Measurements from ENCODE around the gene ERV3-1. TPM values are rescaled to one million over a fixed set of nuclear protein-coding genes. Genes with fewer than 3 reads are reported as not detected.
"Not testable (repeated sequence)": the region's sequence is repeated elsewhere in the genome, so short reads cannot be mapped to it uniquely, and the experiment has no call there.

Gene ERV3-1
- total and polyA plus RNA-seq, 2 donors (not counting 1 experiment from before 2014, with no cell fraction given): 13.7 to 30.7 TPM

DNA sequence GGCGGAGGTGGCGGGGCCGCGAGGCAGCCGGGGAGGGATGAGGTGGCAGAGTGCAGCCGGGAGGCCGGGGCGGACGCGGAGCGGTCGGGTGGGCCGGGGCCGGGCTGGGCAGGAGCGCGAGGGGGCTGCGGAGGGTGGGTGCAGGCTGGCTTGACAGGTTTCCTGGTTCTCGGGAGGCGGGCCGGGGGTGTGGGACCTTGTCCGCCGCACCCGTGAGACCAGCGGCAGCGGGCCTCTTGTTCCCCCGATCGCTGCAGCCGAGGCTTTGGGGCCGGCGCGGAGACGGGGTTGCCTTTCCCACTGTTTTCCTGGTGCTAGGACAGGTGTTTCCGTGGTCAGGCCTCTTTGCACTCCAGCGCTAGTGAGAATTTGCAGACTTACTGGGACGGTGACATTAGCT lies 32.3 kb upstream of the ERV3-1 start:
- H3K9me3 ChIP-seq (ENCODE audit: control extremely low read depth in 1 of 3, control insufficient read depth in 2 of 3, insufficient read depth in 1 of 3, low read length in 2 of 3); H3K27me3 Mint-ChIP-seq; H3K36me3 ChIP-seq (replicated peaks in 1 of 2; ENCODE audit: control extremely low read depth in 1 of 2, control insufficient read depth in 1 of 2, extremely low read depth in 1 of 2, insufficient read depth in 2 of 2, low read length in 1 of 2); H3K9me3 Mint-ChIP-seq (ENCODE audit: insufficient read depth); H3K4me1 Mint-ChIP-seq; POLR2A ChIA-PET; ATAC-seq (ENCODE audit: low read depth); H3K27me3 ChIP-seq (replicated peaks in 1 of 4; ENCODE audit: control extremely low read depth in 1 of 4, control insufficient read depth in 3 of 4, insufficient read depth in 4 of 4, low read length in 3 of 4); CTCF ChIA-PET; H4K20me1 ChIP-seq (ENCODE audit: control insufficient read depth, insufficient read depth, low read length, poor library complexity, severe bottlenecking): not testable (repeated sequence)
- Histone ChIP-seq H3K27ac (ENCODE audit: low read length in 2 of 2) (peak overlapping the region; percentile 10 to 21), H2AFZ (ENCODE audit: insufficient read depth, low read depth, low read length, poor library complexity, severe bottlenecking) (peak overlapping the region; percentile 76), H3K4me1 (ENCODE audit: control insufficient read depth in 2 of 2, insufficient read depth in 2 of 2, low read length in 2 of 2) (peaks cover 9 to 12% of the 10 kb centered on the region in 2 donors), H3K4me3 (ENCODE audit: control extremely low read depth in 1 of 5, extremely low read depth in 1 of 5, insufficient read depth in 1 of 5, low read depth in 2 of 5, low read length in 4 of 5) (peak overlapping the region; percentile 34 to 76 (median 68)), H3K9ac (ENCODE audit: low read length) (peak overlapping the region; percentile 75), H3K79me2 (ENCODE audit: control insufficient read depth, insufficient read depth, low read length) (peaks cover 21% of the 10 kb centered on the region), H3K4me2 (replicated peaks; ENCODE audit: low read depth, low read length, poor library complexity, severe bottlenecking) (peak overlapping the region; percentile 72)
- intact Hi-C loops (cut with micrococcal nuclease): loop anchor here (1.0 to 5.0 kb wide), 3 partner anchors 32 to 371 kb away; partner anchors contain the start of genes ERV3-1, ZNF107 and ZNF273
- Mint-ChIP-seq H3K4me3 (peak overlapping the region; percentile 87), H3K27ac (peak overlapping the region; percentile 72)
- WGBS (ENCODE audit: insufficient coverage): under 1% methylated on average over 34 of the region's 35 CpGs
- peak; percentile 53 for DNase-seq

DNA sequence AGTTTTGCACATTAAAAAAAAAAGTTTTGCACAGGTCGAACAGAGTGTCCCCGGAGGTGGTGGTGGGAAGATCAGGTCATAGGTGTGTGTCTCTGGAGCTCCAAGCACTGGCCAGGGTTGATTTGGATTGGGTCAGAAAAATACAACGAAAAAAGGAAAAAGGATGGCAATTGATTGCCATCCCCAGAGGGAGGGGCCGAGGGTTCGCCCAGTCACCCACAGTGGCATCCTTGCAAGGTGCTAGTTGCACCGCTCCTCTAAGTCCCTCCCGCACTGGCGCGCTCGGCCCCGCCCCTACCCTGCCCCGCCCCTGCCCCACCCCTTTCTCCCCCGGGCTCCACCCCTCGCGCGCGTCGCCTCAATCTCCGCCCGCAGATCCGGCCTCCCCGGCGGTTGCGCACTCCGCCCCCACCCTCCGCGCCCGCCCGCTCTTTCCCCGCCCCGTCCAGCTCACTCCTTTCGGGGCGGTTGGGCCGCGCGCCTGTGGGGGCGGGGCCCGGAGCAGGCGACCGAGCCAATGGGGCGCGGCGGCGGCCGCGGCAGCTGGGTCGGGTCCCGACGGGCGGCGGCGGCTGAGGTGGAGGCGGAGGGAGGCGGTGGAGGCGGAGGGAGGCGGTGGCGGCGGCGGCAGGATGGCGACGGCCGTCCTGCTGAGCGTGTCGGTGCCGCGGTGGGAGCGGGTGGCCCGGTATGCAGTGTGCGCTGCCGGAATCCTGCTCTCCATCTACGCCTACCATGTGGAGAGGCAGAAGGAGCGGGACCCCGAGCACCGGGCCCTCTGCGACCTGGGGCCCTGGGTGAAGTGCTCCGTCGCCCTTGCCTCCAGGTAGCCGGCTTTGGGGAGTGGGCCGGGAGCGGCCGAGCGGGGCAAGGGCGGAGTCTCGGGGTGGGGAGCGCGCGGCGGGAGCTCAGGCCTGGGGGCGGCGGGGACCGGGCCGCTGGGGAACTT lies 31.5 kb upstream of the ERV3-1 start:
- peak overlapping the region; percentile 76 to 79 for H3K27ac ChIP-seq (ENCODE audit: low read length in 2 of 2)
- intact Hi-C loops (cut with micrococcal nuclease): loop anchor here (1.0 to 5.0 kb wide), 3 partner anchors 32 to 371 kb away; partner anchors contain the start of genes ERV3-1, ZNF107 and ZNF273
- no peaks in the 10 kb centered on the region for H3K27me3 Mint-ChIP-seq
- peak overlapping the region; percentile 76 for H2AFZ ChIP-seq (ENCODE audit: insufficient read depth, low read depth, low read length, poor library complexity, severe bottlenecking)
- ChIA-PET POLR2A (interaction anchor here (0.6 to 1.0 kb wide), 2 partner anchors 43 to 336 kb away, joined by 3 to 4 read pairs; no protein-coding TSS in a partner anchor), CTCF (no interaction called here)
- peak overlapping the region; percentile 75 for H3K9ac ChIP-seq (ENCODE audit: low read length)
- peaks cover 8% of the 10 kb centered on the region for H3K4me1 Mint-ChIP-seq
- WGBS (ENCODE audit: insufficient coverage): 2% methylated on average over 70 of the region's 92 CpGs
- peaks cover 0 to 7% (median 0%) of the 10 kb centered on the region in 3 donors for H3K9me3 ChIP-seq (ENCODE audit: control extremely low read depth in 1 of 3, control insufficient read depth in 2 of 3, insufficient read depth in 1 of 3, low read length in 2 of 3)
- peak overlapping the region; percentile 70 for H3K4me3 Mint-ChIP-seq
- no peaks in the 10 kb centered on the region for H4K20me1 ChIP-seq (ENCODE audit: control insufficient read depth, insufficient read depth, low read length, poor library complexity, severe bottlenecking)
- peak overlapping the region; percentile 72 for H3K4me2 ChIP-seq (replicated peaks; ENCODE audit: low read depth, low read length, poor library complexity, severe bottlenecking)
- no peaks in the 10 kb centered on the region for H3K9me3 Mint-ChIP-seq (ENCODE audit: insufficient read depth)
- TF ChIP-seq EZH2 (IDR thresholded peaks at IDR 0.05; ENCODE audit: borderline replicate concordance, insufficient read depth, low read depth, low read length, poor library complexity, severe bottlenecking): no peak
- TF ChIP-seq, protein P1, sequence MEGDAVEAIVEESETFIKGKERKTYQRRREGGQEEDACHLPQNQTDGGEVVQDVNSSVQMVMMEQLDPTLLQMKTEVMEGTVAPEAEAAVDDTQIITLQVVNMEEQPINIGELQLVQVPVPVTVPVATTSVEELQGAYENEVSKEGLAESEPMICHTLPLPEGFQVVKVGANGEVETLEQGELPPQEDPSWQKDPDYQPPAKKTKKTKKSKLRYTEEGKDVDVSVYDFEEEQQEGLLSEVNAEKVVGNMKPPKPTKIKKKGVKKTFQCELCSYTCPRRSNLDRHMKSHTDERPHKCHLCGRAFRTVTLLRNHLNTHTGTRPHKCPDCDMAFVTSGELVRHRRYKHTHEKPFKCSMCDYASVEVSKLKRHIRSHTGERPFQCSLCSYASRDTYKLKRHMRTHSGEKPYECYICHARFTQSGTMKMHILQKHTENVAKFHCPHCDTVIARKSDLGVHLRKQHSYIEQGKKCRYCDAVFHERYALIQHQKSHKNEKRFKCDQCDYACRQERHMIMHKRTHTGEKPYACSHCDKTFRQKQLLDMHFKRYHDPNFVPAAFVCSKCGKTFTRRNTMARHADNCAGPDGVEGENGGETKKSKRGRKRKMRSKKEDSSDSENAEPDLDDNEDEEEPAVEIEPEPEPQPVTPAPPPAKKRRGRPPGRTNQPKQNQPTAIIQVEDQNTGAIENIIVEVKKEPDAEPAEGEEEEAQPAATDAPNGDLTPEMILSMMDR (IDR thresholded peaks at IDR 0.05): no peak
- peaks cover 9 to 12% of the 10 kb centered on the region in 2 donors for H3K4me1 ChIP-seq (ENCODE audit: control insufficient read depth in 2 of 2, insufficient read depth in 2 of 2, low read length in 2 of 2)
- H3K4me3 ChIP-seq (ENCODE audit: control extremely low read depth in 1 of 5, extremely low read depth in 1 of 5, insufficient read depth in 1 of 5, low read depth in 2 of 5, low read length in 4 of 5): peak overlapping the region in 4 of 5 experiments; percentile 65 to 76 (median 70)
- H3K36me3 ChIP-seq (replicated peaks in 1 of 2; ENCODE audit: control extremely low read depth in 1 of 2, control insufficient read depth in 1 of 2, extremely low read depth in 1 of 2, insufficient read depth in 2 of 2, low read length in 1 of 2): no peaks in the 10 kb centered on the region
- peak overlapping the region; percentile 72 for H3K27ac Mint-ChIP-seq
- peaks cover 19% of the 10 kb centered on the region for H3K79me2 ChIP-seq (ENCODE audit: control insufficient read depth, insufficient read depth, low read length)
- DNase-seq: peak; percentile 97
- peak; percentile 91 for ATAC-seq (ENCODE audit: low read depth)
- H3K27me3 ChIP-seq (replicated peaks in 1 of 4; ENCODE audit: control extremely low read depth in 1 of 4, control insufficient read depth in 3 of 4, insufficient read depth in 4 of 4, low read length in 3 of 4): no peaks in the 10 kb centered on the region

DNA sequence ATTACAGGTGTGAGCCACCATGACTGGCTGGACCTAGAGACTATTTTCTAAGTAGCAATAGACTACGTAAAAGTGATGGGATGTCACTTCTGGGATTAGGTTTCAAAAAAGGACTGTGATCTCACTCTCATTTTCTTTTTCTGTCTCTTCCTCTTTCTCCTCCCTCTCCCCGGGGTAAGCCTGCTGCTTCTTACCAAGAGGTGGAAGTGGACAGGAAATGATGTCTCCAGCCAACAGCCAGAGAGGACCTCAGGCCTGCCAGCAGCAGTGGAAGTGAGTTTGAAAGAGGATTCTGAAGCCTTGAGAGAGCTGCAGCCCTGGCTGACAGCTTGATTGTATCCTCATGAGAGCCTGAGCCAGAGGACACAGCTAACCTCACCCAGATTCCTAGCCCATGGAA lies 30.0 kb upstream of the ERV3-1 start:
- H3K27me3 Mint-ChIP-seq, H3K27ac Mint-ChIP-seq, CTCF ChIA-PET: not testable (repeated sequence)

More for the DNA sequence above, 30.0 kb upstream of the ERV3-1 start:
- not testable (repeated sequence) for H4K20me1 ChIP-seq (ENCODE audit: control insufficient read depth, insufficient read depth, low read length, poor library complexity, severe bottlenecking); H3K36me3 ChIP-seq (replicated peaks in 1 of 2; ENCODE audit: control extremely low read depth in 1 of 2, control insufficient read depth in 1 of 2, extremely low read depth in 1 of 2, insufficient read depth in 2 of 2, low read length in 1 of 2); H3K9me3 ChIP-seq (ENCODE audit: control extremely low read depth in 1 of 3, control insufficient read depth in 2 of 3, insufficient read depth in 1 of 3, low read length in 2 of 3); H3K4me2 ChIP-seq (replicated peaks; ENCODE audit: low read depth, low read length, poor library complexity, severe bottlenecking); H2AFZ ChIP-seq (ENCODE audit: insufficient read depth, low read depth, low read length, poor library complexity, severe bottlenecking); H3K9ac ChIP-seq (ENCODE audit: low read length); H3K9me3 Mint-ChIP-seq (ENCODE audit: insufficient read depth); H3K4me1 Mint-ChIP-seq; H3K4me3 Mint-ChIP-seq; H3K27me3 ChIP-seq (replicated peaks in 1 of 4; ENCODE audit: control extremely low read depth in 1 of 4, control insufficient read depth in 3 of 4, insufficient read depth in 4 of 4, low read length in 3 of 4); ATAC-seq (ENCODE audit: low read depth); H3K27ac ChIP-seq (ENCODE audit: low read length in 2 of 2); H3K4me3 ChIP-seq (ENCODE audit: control extremely low read depth in 1 of 5, extremely low read depth in 1 of 5, insufficient read depth in 1 of 5, low read depth in 2 of 5, low read length in 4 of 5)
- intact Hi-C loops (cut with micrococcal nuclease): loop anchor here (5.0 kb wide), 1 partner anchor 369 kb away; the partner anchor contains the start of gene ZNF107
- peak; percentile 11 for DNase-seq
- peaks cover 9 to 12% of the 10 kb centered on the region in 2 donors for H3K4me1 ChIP-seq (ENCODE audit: control insufficient read depth in 2 of 2, insufficient read depth in 2 of 2, low read length in 2 of 2)
- POLR2A ChIA-PET: interaction anchor here (0.6 kb wide), 1 partner anchor 30 kb away, joined by 3 read pairs; the partner anchor contains the start of gene ERV3-1
- peaks cover 14% of the 10 kb centered on the region for H3K79me2 ChIP-seq (ENCODE audit: control insufficient read depth, insufficient read depth, low read length)
- no CpG with 5 or more reads among the region's 2 CpGs for WGBS (ENCODE audit: insufficient coverage)
